GM19240 (cell line): ENCODE measurements around the gene KLHL6.
"Not testable (repeated sequence)": the region's sequence is repeated elsewhere in the genome, so short reads cannot be mapped to it uniquely, and the experiment has no call there.

Experiments
- DNase-seq: peaks from one replicate; pipeline ENCODE4 v3.0.0; 2011; ENCODE audit warnings: low spot score; ENCODE audit not compliant: insufficient read length

KLHL6 gene, protein sequence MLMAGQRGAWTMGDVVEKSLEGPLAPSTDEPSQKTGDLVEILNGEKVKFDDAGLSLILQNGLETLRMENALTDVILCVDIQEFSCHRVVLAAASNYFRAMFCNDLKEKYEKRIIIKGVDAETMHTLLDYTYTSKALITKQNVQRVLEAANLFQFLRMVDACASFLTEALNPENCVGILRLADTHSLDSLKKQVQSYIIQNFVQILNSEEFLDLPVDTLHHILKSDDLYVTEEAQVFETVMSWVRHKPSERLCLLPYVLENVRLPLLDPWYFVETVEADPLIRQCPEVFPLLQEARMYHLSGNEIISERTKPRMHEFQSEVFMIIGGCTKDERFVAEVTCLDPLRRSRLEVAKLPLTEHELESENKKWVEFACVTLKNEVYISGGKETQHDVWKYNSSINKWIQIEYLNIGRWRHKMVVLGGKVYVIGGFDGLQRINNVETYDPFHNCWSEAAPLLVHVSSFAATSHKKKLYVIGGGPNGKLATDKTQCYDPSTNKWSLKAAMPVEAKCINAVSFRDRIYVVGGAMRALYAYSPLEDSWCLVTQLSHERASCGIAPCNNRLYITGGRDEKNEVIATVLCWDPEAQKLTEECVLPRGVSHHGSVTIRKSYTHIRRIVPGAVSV

DNA sequence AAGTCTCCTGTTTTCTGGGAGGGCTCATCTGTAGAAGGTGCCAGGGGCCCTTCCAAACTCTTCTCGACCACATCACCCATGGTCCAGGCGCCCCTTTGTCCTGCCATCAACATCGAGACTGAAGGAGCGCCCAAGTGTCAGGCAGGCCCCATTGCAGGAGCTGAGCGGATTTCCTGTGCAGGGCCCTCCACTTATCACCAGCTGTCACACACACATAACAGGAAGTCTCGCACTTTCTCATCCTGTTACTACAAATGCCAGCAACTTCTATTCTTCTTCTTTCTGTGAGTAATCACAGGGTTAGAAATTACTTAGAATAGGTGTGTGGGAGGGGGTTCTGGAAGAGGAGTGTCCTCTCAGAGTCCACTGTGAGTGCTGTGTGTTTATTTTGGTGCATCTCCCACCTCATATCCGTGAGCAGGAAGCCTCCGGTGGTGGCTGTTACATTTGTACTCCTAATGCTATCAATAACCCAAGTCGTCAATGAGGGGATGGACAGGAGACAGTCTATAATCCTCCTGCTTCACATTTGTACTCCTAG is at the start of gene KLHL6:
TSS of gene KLHL6 (minus strand) at position 166 of the 541 bp plus-strand sequence. CDS start at position 113, 53 bp downstream.
- DNase-seq: peak; percentile 85

DNA sequence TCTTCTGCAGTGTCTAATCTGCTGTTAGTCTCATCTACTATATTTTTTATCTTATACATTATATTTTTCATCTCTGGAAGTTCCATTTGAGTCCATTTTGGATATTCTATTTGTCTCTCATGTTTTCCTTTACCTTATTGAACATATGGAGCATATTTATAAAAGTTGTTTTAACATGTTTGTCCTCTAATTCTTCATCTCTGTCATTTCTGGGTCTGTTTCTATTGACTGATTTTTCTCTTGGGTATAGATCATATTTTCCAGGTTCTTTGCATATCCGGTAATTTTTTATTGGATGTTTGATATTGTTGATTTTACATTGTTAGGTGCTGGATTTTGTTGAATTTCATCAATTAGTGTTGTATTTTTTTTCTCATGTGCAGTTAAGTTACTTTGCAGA is 42.5 kb upstream of the KLHL6 start:
- DNase-seq: no peak

DNA sequence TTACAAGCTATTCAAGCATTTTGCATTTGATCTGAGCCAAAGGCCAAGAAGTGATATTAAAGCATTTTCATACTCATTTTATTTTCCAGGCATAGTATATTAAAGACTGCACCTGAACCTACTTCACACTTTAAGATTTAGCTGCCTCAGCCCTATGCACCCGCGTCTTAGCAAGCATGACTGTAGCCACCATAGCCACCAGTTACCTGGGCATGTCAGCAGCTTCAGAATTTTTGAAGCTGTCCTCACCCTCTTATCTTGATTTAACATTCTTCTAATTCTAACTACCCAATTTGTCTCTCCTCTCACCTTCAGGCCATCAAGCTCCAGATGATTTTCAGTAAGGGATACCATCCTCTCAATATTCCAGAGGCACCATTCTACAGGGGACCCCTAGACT is 39.1 kb upstream of the KLHL6 start:
- no peak for DNase-seq

DNA sequence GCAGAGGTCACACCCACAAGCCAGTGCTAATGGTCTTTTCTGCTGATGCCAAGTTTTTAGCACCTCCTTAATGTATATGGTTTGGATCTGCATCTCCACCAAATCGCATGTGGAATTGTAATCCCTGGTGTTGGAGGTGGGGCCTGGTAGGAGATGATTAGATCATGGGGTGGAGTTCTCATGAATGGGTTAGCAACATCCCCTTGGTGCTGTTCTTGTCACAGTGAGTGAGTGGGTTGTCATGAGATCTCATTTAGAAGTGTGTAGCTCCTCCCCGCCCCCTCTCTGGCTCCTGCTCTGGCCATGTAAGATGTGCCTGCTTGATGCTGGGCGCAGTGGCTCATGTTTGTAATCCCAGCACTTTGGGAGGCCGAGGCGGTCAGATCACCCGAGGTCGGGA is 37.3 kb upstream of the KLHL6 start:
- DNase-seq: no peak

DNA sequence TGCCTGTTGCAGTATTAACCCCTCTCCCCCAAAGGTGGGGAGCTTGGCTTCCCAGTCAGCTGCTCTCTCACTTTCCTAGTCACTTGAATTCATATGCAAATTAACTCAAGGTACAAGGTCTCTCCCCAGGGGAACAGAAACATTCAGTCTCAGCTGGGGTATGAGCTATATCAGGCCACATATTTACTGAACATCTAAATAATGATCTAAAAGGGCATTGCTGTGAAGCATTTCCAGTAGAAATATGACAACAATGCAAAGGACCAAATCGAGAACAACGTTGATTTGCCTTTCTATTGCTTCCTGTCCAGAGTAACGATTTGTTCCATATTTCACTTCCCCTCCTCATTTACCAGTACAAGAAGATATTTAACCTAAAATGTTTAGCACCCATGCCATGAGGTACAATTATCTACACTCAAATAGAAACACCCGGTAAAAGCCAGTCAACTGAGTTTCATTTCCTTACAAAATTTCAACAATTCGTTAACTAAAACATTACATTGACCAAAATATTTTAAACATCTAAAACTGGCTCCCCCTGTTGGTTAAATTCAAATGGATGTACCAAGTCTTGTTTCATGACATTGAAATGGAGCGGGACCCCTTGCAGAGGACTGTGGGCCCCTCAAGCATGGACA is 36.5 kb upstream of the KLHL6 start:
- peak; percentile 26 for DNase-seq

DNA sequence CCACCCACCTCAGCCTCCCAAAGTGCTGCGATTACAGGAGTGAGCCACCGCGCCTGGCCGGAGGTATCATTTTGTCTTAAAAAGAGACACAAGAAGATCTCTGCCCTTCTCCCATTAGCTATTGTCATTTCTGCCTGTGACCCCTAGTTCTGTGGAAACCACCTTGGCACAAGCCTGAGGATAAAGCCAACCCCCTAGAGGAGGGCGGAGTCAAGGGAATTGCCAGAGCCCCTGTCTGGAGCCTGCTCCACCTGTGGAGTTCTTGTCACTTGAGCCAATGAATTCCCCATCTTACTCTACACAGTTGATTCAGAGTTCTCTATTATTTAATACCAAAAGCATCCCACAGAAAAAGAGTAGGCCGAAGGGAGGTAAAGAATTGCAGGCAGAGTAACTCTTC is 34.9 kb upstream of the KLHL6 start:
- no peak for DNase-seq

DNA sequence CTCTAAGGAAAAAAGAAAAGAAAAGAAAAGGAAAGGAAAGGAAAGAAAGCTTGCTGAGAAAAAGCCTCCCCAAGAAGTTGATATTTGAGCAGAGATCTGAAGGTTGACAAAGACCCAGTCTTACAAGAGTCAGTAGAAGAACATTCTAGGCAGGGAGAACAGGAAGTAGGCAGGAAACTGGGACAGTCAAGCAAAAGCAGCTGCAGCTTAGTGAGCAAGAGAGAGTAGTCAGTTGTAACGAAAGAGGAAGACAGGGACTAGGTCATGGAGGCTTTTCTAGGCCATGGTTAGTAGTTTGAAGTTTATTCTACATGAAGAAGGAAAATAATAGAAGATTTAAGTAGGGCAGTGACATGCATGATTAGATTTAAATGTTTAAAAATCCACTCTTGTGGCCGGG is 31.8 kb upstream of the KLHL6 start:
- DNase-seq: no peak

DNA sequence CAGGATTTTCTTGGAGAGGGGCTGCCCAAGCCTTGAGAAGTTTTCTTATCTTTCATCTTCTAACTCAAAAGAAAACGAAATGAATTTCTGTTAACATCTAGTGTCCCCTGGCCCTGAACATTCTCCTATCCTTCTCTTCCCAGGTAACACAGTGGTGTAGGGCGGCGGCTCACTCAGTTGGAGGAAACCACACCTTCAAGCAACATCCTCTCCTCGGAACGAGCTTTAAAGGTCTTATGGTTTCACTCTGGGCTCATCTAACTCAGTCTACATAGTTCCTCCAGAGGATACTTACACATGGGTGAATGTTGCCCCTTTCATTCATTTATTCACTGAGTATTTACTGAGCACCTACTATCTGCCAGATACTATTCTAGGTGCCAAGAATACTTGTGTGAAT is 31.0 kb upstream of the KLHL6 start:
- no peak for DNase-seq

DNA sequence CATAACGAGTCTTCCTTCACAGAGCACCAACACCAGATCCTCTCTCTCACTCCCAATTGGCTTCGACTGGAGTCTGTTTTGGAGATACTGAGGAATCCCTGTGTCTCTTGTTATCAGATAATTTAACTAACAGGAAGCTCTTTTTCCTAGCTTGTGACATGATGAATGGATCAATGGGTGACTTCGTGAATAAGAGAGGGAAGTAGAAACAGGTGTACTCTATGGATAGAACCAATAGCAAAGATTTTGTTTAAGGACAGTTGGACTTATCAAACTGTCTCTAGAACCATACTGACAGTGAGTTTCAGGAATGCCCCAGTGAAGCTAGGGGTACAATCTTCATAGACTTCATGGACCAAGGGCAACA is 29.4 kb upstream of the KLHL6 start:
- no peak for DNase-seq

DNA sequence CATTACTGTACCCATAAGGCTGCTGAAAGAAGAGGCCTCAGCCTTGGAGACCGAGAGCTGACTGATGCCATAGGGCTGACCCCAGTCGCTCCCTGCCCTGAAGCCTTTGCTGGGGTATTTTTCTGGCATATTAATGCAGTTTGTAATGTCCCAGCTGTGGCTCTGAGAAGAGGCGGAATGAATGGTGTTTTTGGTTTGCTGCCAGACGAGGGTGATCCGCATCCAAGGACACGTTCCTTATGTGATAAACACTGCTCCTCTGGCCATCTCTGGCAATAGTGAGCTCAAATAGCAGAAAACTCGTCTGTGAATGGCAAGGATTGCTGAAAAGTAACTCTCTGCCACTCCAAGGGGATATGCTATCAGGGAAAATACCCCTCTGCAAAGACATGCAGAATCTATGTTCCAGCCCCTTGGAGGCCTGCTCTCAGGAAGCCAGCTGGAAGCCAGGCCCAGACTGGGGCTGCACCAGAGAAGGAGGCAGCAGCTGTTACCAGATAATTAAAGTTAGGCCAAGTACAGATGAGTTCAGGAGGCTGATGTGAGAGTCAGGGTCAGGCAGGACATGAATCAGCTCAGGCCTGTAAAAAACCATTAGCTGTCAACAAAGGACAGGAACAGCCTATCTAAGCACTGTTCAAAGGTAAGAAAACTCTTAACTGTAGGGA is 28.9 kb upstream of the KLHL6 start:
- DNase-seq: no peak

DNA sequence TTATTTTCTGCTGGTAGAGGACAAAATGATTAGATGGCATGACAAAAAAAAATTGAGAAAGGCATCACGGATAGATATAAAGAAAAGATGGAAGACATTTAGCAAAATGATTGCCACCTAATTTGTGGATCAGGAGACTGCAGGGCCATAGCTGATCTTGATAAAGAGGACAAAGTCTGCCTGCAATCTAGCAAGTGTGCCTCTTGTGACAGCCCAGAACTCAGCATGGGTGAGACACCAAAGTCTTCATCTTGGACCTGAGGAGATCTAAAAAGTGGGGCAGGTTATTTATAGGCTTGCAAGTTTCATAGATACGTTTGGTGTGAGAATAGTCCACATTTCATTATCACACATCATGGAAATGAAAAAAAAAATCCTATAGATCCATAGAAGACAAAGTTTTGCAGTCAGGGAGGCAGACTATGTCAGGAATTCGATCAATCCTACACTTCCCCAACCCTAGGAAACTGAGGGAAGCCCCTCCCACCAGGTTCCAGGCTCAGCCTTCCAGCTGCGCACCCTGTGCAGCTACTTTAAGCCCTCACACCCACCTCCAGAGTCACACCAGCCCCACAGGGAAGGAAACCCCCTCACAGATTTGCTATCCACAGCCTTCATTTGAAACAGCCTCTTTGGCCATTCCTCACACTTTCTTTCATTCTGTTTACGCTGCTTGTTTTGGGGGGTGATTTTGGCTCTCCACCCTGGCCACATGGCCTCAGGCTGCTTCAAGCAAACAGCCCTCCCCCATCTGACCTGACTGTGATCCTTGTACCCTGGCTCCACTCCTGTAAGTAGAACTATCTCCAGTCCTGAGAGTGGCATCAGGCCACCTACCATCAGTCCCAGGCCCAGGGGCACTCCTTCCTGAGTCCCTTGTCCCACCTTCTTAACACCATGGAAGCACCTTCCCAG is 28.1 kb upstream of the KLHL6 start:
- DNase-seq: no peak

DNA sequence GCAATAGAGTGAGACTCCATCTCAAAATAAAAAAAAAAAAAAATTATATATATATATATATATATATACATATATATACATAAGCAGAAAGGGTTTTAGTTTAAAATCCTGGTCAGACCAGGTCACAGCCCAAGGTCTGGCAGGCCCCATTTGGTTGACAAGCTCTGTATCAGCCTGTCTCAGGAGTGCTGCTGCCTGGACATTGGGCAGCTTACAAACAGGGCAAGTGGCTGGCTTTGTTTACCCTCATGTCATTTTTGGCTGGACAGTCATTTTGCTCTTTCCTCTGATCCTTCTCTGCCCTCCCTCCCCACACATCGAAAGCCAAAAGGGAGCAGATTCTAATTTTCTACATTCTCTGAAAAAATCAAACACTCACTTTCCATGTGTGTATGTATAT is 26.7 kb upstream of the KLHL6 start:
- DNase-seq: no peak

DNA sequence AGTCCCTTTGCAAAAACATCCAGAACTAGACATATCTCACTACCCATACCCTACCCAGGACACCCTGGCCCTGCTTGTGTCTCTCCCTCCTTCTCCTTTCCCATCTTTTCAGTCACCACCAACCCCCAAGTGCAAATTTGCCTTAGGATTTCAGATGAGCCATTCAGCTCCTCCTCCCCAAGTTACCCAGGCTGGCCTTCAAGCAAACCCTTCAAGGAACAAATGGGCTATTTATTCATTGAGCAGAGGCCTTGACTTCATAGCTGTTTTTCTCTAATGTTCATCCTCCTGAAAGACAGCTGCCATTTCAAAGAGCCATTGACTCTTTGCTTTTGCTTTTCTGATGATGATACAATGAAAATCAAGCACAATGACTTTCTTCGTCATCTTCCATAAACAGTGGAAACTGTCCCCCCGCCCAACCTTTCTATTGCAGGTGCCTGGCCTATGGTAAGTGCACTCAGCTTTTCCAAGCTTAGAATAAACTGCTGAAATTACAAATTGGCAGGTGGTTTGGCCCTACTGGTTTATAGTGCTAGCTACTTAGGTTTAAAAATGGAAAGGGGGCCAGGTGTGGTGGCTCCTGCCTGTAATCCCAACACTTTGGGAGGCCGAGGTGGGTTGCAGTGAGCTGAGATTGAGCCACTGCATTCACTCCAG is 26.1 kb upstream of the KLHL6 start:
- no peak for DNase-seq

DNA sequence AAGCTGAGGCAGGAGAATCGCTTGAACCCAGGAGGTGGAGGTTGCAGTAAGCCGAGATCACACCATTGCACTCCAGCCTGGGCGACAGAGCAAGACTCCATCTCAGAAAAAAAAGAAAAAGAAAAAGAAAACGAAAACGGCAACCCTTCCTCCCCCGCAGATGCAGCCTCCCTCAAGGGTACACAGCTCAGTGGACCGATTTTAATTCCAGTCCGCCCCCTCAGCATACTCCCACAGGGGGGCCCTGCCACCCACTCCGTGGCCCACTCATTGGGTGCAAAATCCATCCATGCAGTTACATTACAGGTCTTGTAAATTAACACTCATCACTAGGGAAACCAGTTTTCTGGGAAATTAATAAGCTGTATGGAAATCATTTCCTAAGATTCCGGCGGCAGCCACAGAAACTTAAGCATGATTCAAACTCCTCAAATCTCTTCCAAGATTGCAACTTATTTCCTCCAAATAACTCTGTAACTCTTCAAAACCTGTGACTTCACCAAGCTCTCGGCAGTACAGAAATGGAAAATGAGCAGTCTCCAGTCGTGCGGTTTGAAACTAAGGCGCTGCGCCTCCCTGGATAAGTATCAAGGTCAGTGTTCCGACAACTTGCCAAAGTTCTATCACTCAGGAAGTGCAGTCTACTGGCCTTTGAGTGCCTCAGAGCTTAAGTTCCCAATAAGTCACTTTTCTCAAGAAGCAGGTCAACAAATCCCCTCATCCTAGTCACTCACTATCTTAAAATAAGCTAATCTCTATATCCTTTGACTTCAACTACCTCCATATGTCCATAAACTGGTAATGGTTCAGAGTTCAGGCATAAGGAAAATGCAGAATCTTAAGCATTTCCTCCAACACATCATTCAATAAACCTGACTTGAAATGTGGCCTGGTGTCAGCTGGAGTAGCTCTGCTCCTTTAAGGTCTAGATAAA is 24.7 kb upstream of the KLHL6 start:
- DNase-seq: no peak

DNA sequence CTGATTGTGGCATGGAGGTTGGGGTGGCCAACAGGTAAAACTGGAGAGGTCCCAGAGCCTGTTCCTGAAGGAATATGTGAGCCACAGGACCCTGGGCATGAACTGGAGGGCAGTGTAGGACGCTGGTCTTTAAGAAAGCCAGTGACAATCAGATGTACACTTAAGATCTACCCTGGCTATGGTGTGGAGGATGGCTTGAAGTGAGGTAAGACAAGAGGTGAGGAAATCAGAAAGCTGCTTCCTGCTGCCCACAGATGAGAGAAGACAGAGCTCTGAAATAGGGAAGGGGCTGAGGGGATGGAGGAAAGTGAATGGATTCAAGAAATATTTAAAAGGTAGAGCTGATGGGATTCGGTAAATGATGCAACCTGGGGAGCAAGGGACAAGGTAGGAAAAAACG is 22.7 kb upstream of the KLHL6 start:
- no peak for DNase-seq

DNA sequence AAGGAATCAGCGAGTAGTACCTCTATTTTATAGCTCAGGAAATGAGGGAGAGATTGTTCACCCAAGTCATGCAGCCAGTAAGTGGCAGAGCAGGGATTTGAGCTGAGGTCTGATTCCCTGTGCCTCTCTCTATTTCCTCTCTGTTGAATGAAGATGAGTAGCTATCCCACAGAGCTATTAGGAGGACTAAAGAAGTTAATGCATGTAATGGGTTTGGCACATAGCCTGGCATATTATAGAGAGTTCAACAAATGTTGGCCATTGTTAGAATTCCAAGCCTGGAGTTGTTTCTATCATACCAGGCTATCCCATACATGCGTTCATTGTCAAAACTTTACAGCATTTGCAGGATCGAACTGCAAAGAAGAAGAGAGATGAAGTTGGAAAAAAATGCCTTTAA is 21.8 kb upstream of the KLHL6 start:
- no peak for DNase-seq

DNA sequence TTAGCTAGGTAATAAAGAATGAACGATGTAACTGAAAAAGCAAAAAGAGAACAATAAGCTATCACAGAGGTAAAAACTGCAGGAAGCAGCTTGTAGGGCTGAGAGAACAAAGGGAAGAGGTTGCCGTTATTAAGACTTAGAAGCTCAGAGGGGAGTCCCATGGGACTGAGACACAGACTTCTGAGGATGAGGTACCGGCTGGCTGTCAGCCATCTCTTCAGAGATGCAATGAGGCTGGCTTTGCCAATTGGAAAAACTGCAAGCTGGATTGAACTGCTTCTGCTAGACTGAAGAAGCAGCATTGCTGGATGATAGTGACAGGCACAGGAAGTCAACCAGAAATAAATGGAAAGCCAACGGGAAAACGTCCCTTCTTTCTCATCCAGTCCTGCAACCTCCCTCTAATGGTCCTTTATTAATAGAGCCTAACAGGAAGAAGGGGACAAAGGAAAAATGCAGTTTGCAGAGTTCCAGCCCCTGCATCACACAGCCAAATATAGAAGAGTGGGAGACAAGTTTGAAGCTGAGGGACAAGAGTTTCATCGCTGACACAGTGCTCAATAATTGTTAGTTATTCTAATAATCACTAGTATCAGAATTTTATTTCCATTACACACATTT is 21.1 kb upstream of the KLHL6 start:
- no peak for DNase-seq

DNA sequence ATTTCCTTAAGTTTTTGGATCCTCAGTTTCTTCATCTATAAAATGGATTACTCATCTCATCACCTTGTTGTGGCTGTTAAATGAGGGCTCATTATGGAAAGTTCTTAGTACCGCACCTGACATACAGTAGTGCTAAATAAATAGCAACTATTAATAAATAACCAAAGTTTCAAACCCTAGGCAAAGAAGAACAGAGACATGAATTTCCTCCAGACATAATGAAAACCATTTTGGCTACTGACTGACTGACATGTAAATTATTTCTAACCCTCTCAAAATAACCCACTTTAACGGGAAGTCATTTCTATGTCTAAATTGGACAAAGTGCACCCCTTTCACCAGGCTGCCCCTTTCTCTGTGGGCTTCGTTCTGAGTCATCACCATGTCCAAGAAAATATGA is 17.4 kb upstream of the KLHL6 start:
- no peak for DNase-seq

DNA sequence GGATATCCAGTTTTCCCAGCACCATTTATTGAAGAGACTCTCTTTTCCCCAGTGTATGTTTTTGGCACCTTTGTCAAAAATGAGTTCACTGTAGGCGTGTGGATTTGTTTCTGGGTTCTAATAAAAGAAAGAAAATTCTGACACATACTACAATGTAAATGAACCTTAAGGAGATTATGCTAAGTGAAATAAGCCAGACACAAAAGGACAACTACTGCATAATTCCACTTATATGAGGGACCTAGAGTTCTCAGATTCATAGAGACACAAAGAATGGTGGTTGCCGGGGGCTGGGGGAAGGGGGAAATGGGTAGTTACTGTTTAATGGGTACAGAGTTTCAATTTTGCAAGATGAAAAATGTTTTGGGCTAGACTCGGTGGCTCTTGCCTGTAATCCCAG is 14.7 kb upstream of the KLHL6 start:
- not testable (repeated sequence) for DNase-seq
